ENCODE results near the gene ACOT11.

- TF ChIP-seq RARB (CRISPR knock-in tag; IDR thresholded peaks at IDR 0.05), result no peak
- TF ChIP-seq ISL1 (CRISPR knock-in tag; IDR thresholded peaks at IDR 0.05), result no peak
- no peak for TF ChIP-seq ZFP30 (CRISPR knock-in tag; IDR thresholded peaks at IDR 0.05)
- no peak for TF ChIP-seq CREB5 (CRISPR knock-in tag; IDR thresholded peaks at IDR 0.05; ENCODE audit: low read depth)
- TF ChIP-seq BACH2 (CRISPR knock-in tag; IDR thresholded peaks at IDR 0.05; ENCODE audit: borderline replicate concordance), result no peak
- no peak for TF ChIP-seq PATZ1 (CRISPR knock-in tag; IDR thresholded peaks at IDR 0.05; ENCODE audit: borderline replicate concordance)
- TF ChIP-seq ARNTL (CRISPR knock-in tag; IDR thresholded peaks at IDR 0.05; ENCODE audit: borderline replicate concordance, low read depth), result no peak
Observed at GRCh38 chr1:54588377-54588776, 40.3 kb downstream of the ACOT11 start.
